Hematopoietic multipotent progenitor cell treated with erythropoietin and hydrocortisone succinate and interleukin-3 and kit ligand, for 17 days (in vitro differentiated cells): ENCODE measurements around the gene ZBTB24.

Experiments
- DNase-seq: peaks from one replicate; pipeline ENCODE4 v3.0.0-alpha.2; 2015; ENCODE audit warnings: low spot score

Gene ZBTB24

DNA sequence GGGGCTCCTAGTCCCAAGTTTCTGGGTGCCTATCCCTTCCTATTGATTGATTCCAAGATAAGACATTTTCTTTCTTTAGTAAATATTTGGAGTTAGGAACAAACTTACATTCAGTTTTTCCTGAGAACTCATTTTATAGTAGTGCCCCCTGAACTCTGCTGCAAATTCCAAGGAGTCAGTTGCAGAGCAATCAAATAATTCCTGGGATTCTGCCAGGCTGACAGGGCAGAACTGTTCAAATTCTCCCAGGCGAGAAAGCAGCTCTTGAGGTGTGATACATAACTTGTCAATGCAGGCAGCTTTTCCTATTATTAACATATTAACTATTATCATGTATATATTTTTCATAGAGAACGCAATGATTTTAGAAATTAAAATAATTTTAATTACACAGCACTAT lies 15.9 kb upstream of the ZBTB24 start:
- no peak for DNase-seq

DNA sequence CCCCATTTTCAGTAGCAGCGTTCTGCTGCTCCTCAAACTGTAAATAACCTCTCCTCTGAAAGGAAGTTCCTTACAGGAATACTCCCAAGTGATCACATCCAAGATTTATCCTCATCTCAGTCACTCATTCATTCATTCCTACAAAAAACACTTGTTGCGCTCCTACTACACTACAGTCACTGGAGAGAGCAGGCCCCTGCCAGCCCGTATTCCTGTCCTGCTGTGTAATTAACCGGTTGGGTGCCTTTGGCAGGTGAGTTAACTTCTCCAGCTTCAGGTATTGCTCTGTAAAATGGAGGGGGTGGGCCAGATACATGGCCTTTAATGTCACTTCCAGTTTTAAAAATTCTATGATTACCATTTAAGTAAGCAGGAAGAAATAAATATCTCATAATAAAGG lies 15.0 kb upstream of the ZBTB24 start:
- DNase-seq: no peak

DNA sequence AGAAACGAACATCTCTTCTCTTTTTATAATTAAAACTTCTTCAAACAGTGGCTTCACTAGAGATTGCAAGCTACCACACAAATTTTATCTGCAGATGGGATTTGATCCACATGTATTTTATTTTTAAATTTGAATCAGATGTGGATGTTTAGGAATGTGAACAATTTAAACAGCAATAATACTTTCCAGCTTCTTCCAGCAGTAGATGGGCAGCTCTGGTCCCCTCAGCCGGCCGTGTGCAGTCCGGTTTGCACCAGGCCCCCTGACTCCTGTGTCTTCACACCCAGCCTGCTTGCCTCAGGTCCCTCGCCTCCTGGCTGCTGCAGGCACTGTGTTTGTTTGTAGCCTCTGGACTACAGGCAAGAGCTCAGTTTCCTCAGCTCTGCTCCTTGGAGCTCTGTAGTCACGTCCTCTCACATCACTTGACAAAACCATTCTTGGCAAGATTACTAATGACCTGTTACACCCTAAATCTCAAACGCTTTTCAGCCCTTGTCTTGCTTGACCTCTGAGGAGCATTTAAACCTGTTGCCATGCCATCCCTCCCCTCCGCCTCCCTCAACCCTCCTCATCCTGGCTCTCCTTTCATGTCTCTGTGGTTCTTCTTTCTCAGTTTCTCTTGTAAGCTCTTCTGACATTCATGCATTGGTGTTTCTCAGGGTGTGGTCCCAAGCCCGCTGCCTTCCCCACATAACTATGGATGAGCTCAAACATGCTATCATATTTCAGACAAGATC lies 13.2 kb upstream of the ZBTB24 start:
- no peak for DNase-seq

DNA sequence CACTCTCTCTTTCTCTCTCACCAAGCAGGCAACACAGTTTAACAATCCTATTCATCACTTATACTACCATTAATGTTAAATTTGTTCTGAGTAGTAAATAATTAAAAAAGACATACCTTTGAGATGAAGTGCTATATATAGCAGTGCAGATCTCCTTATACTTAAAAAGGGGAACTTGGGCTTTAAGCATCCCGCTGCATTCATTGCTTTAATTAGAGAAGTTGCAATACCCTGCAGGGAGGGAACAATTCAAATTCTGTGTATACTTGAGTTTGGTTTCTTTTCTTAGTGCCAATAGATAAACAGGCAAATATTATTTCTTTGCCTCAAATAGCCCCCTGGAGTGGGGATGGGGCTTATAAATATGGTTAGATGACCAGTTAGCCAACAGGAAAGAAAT lies 10.8 kb upstream of the ZBTB24 start:
- DNase-seq: no peak

DNA sequence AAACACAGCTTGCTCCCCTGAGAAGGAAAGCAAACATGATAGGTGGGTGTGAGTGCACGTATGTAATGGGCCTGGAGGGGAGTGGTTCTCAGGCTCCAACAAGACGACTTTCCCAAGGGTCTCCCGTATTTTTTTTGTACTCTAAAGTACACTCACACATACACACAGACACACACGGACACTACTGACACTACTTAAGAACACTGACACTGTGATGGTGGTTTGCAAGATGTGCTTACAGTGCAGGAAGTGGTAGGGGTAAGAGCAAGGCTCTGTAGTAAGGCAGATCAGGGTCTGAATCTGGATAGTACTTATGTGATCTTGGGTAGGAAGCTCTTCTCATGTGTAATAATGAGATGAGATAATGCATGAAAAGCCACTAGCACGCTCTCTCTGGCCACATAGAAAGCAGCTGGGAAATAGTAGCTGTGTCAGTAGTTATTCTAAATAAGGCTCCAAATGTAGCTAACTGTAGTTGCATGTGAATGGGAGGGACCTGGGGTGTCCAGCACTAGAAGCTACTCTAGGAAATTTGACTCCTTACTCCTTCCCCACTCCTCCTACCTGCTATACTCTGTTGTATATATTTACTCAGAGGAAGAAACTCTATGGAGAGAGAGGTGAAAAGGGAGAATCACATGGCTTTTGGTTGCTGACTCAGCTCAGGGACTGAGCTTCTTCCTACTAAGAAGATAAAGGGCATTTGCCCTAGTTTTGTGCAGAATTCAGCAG lies 8.4 kb upstream of the ZBTB24 start:
- no peak for DNase-seq

DNA sequence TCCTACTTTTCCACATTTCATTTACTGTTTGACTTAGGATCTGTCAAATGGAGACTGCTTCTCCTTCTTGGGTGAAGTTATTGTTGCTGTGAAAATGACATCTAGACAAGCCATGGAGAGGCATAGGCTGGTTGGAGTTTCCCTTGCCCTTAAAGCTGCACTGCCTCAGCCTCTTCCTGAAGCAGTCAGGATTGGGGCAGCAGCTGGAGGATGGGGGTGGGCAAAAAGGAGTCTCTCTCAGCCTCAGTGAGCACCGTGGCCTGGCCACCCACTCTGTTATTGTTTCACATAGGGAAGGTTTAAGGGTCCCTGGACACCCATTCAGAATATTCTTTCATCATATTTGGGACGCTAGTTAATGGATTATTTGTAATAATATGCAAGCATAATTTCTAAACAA lies 7.7 kb upstream of the ZBTB24 start:
- DNase-seq: no peak

DNA sequence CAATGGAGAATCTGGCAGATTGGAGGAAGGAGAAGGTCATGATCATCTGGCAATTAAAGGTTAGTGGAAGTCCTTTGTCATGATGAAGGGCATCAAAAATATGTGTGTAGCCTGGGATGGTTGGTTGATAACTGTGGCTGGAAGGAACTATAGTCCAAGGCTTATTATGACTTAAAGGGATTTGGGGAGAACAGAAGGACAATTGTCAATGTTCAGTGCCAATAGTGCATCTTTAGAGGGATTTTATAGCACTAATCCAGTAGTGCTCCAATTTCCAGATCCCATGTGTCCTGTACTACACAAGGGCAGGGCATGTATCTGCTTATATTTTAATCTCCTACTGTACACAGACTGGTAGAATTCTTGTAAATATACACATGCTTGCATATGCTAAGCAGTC lies 5.0 kb upstream of the ZBTB24 start:
- no peak for DNase-seq

DNA sequence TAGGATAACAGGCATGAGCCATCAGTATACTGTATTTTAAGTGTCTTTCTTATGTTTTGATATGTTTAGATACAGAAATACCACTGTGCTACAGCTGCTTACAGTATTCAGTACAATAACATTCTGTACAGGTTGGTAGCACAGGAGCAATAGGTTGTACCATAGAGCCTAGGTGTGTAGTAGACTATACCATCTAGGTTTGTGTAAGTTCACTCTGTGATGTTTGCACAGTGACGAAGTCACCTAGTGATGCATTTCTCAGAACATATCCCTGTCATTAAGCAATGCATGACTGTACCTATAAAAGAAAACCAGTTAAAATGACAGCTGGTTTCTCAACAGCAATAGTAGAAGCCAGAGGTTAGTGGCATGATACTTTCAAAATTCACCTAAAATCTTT lies 3.0 kb upstream of the ZBTB24 start:
- no peak for DNase-seq

DNA sequence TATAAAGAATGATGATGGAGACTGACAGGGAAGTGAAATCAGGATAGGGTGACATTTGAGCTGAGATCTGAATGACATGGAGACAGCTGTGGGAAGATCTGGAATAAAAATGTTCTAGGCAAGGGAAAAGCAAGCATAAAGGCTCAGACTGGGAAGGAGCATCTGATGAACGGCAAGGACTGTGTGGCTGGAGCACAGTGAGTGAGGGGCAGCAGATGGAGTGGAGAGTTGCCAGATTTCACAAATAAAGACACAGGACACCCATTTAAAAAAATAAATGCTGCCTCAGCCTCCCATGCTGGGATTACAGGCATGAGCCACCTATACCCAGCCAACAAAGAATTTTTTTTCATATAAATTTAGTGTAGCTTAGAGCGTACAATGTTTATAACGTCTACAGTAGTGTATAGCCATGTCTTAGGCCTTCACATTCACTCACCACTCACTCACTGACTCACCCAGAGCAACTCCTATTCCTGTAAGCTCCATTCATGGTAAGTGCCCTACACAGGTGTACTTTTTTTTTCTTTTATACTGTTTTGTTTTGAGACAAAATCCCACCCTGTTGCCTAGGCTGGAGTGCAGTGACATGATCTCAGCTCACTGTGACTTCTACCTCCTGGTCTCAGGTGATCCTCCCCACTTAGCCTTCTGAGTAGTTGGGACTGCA lies 2.4 kb upstream of the ZBTB24 start:
- DNase-seq: no peak

DNA sequence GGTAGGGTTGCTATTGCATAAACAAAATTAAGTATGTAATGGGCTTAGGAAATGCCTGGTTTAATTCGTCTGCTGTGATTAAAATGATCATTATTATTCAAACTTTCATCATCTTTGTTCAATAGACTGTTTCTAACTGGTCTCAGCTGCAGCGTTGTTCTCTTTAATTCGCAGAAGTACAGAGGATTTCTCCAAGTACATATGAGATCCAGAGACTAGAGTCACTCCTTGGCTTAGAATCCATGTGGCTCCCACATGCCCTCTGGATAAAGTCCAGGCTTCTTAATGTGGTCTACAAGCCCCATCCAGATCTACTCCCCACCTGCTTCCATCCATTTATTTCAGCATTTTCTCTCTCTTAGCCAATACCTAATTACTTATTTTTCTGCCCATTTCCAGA lies 1.1 kb upstream of the ZBTB24 start:
- no peak for DNase-seq

DNA sequence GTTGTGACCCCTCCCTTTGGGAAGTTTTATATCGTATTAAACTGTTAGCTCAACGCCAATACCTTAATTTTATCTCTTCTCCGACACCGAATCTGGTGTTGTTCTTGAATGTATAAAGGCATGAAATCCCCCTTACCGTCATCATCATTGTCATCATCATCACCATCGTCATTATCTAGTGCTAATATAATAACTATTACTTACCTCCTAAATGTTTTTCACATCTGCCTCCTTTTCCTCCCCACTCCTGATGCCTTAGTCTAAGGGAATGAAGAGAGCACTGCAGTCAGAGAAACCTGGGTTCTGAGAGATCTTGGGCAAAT lies 677 bp upstream of the ZBTB24 start:
- no peak for DNase-seq

DNA sequence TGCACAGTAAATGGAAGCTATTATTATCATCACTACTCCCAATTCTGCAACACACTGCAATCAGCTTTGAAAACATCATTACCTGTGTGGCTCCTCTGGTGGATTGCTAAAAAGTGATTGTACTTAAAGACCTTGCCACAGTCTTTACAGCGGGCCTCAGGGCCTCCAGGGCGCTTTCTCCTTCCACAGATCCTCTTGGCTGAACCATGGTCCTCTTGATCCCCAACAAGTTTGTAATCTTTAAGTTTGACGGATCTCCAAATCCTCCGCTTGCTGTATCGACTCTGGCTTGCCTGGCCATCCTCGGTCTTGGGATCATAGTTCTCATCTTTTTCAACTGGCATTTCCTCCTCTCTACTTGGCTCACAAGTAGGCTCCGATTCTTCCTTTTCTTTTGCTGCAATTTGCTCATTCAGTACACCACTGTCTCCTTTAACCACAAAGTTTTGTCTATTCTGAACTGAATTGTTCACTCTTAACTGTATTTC lies 2.0 kb downstream of the ZBTB24 start:
- DNase-seq: no peak

DNA sequence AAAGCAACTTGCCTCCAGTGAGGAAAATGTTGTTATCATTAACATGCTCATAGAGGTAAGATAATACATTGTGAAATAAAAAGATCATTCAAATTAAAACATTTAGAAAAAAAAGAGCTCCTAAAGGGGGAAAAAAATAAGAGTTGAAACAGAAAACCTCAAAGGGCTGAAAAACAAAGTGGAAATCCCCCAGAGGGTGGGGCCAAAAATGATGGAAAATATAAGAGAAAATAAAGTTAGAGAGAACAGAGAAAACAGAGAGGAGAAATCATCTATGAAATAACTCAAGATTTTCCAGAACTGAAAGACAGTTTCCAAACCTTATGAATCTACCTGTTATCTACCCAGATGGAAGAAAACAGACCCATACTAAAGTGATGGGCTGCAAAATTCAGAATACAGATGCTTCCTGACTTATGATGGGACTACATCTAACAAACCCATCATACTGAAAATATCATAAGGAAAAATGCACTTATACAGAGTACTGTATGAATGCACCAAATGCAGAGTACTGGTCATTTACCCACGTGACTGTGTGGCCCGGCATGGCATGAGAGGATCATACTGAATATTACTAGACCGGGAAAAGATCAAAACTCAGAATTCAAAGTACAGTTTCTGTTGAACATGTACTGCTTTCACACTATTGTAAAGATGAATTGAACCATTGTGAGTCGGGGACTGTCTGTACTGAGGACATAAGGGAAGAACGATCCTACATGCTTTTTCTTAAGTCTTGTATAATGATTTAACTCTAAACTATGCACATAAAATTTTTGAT lies 4.0 kb downstream of the ZBTB24 start:
- no peak for DNase-seq

DNA sequence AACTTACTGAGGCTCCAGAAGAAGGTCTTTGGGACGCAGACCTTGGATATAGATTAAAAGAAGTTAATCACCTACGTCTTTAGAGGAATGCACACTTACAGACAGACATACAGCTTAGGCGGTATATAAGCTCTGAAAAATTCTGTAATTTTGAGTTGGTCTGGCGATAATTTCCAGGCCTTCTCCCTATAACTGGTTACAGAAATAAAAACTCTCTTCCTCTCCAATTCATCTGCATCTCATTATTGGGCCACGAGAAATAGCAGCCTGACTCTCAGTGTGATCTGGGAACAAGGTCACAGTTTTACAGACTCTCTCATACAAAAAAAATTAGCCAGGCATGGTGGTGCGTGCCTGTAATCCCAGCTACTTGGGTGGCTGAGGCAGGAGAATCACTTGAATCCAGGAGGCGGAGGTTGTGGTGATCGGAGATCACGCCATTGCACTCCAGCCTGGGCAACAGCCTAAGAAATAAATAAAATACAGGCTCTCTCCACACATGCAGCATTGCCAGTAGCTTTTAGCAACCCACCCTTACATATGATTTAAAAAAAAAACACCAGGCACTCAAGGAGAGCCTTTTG lies 4.7 kb downstream of the ZBTB24 start:
- no peak for DNase-seq

DNA sequence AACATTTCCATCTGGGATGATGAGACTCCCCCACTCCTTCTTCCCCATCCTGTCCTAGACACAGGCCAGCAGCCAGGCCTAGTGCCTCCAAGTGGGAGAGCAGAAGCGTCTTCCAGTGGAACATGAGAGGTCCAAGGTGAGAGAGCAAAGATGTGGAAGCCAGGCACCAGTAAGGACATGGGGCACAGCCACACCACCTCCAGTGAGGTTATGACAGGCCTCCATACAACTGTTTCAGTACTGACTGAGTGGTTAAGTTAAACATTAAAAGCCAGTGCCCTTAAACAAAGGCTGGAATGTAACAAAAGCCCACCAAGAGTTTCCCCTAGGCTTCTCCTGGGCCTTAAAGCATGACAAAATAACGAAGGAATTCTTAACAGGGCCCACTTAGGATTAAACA lies 5.3 kb downstream of the ZBTB24 start:
- no peak for DNase-seq

DNA sequence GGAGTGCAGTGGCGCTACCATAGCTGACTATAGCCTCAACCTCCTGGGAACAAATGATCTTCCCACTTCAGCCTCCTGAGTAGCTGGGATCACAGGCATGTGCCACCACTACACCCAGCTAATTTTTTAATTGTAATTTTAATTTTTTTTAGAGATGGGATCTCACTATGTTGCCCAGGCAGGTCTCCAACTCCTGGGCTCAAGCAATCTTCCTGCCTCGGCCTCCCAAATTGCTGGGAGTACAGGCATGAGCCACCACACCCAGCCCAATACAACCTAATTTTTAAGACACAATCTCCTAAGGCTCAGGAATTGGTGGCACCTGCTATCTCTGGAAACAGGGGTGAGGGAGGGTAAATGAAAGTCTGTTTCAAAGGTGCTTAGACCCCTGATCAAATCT lies 5.8 kb downstream of the ZBTB24 start:
- no peak for DNase-seq

DNA sequence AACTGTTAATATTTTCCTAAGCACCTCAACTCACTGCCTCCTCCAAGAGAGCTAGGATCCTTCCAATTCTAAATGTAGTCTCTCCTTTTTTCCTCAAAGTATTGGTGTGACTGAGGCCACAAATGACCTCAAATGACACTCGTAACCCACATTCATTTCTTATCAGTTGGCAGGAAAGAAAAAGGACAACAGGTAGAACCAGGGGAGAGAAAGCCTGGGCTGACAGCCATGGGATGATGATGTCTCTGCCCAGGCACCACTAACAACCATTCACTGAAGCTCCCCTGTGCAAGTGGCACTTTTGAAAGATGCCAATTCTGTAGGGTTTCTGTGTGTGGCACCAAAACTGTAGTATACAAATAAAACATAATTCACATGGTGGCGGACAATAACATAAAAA lies 7.4 kb downstream of the ZBTB24 start:
- no peak for DNase-seq

DNA sequence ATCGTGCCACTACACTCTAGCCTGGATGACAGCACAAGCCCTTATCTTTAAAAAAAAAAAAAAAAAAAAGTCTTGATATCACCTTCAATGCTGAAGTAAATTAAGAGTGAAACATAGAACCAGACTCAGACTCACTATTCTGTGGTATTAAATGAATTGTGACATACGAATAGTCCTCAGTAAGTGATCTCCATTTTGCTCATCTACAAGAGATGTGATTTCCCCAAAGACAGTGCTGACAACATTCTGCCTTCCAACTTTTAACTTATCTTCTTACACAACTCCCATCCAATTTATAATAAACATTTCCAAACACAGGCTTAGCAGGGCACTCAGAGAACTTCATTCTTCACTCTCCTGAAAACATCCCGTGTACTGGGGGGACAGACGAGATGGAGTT lies 8.0 kb downstream of the ZBTB24 start:
- no peak for DNase-seq

DNA sequence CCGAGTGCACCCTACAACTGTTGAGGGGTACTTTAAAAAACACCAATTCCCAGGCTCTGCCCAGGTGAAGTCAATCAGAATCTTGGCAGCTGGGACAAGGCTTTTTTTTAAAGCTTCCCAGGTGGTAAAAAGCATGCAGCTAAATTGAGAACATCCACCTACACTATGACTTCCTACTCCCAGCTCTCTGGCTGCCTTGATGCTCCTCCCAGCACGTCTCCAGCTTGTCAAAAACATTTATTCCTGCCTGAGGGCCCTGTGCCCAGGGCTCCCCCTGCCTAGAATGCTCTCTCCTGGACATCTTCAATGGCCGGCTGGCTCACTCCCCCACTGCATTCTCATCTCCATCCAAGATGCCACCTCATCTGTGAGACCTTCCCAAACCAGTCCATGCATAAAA lies 9.9 kb downstream of the ZBTB24 start:
- no peak for DNase-seq

DNA sequence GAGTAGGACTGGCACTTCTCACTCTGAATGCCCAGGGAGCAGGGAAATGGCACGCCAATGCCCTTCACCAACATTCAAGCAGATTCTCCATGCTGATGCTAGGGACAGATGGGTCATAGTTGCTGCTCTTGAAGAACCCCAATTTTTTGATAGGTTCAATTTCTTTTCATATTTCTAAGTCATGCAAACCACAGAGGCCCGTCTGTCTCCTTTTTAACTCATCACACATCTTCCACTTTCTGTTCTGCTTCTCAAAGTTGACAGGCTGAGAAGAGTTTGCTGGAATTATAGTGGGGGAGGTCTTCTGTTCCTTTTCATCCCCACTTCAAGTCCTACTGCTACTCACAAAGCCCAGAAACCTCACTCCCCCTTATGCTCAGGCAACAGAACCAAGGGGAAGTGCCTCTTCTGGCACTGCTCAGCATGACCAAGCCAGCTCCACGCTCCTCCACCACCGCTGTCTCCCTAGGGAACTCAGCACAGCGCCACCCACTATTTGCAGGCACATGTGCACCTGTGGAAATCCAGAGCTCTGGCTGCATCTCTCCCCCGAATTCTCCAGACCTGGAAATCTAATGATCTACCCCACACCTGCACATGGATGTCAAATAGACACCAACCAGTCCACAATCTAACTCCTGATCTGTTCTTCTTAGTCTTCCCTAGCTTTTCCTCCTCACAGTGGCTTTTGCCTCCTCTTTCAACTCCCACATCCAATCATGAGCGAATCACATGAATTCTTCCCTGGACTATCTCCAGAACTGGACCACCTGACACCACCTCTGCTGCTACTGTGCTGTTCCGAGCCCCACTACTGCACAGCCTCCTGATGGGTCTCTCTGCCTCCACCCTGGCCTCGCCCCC lies 10.7 kb downstream of the ZBTB24 start:
- no peak for DNase-seq

DNA sequence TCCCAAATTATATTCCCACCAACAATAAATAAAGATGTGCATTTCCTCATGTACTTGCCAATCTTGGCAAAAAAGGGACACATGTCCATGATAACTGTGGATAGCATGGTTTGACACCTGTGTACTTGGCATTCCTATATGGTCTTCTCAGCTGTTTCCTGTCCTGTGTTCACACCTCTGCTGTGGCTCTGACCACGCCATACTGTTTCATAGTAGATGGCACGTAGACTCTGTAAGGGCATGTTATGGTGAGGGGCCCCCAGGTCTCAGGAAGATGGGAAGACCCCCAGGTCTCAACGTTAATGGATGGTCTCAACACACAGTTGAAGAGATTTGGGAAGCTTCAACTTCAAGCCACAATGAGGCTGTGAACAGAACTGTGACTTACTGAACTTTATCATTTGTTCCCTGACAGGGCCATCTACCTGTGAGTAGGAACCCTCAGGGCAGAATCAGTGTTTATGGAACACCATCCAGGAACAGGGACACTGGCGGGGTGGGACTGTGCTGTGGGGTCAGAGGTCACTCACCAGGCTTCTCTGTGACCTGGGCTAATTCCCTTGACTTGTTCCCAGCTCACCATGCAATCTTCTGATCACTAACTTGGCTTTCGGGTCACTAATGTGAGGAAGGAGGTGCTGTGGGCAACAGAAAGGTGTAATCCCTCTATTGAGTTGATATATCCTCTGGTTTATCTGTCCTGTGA lies 11.8 kb downstream of the ZBTB24 start:
- DNase-seq: no peak
